Measurements from ENCODE around the gene TSEN15.

TSEN15 gene

GRCh38 chr1:184020328-184020727 lies 31.2 kb upstream of the TSEN15 start:
- no peak overlapping the region for H3K4me2 ChIP-seq (ENCODE audit: low read length)
- no peak overlapping the region for H3K23ac ChIP-seq (ENCODE audit: low read length)
- WGBS (ENCODE audit: extremely low coverage, insufficient coverage, low lambda C conversion rate) = no CpG with 5 or more reads among the region's 2 CpGs
- no peaks in the 10 kb centered on the region for H3K79me2 ChIP-seq (ENCODE audit: control insufficient read depth, insufficient read depth, low read length)
- H4K8ac ChIP-seq (ENCODE audit: low read depth, low read length) = no peak overlapping the region
- H2BK120ac ChIP-seq (ENCODE audit: low read depth, low read length) = no peak overlapping the region
- no peaks in the 10 kb centered on the region for H3K27me3 ChIP-seq (ENCODE audit: insufficient read depth, low read length, poor library complexity)
- H3K4ac ChIP-seq (ENCODE audit: low read depth, low read length) = no peak overlapping the region
- H3K79me1 ChIP-seq (ENCODE audit: low read length) = no peaks in the 10 kb centered on the region
- H3K18ac ChIP-seq (ENCODE audit: low read length) = no peak overlapping the region
- no peaks in the 10 kb centered on the region for H3K36me3 ChIP-seq (ENCODE audit: control insufficient read depth, insufficient read depth, low read length)
- no peak overlapping the region for H2BK15ac ChIP-seq (replicated peaks; ENCODE audit: low read depth)
- peaks cover under 1% of the 10 kb centered on the region for H3K4me1 ChIP-seq (ENCODE audit: control insufficient read depth, low read depth, low read length)
- no peak overlapping the region for H3K9ac ChIP-seq (ENCODE audit: low read length)
- no peak overlapping the region for H4K5ac ChIP-seq (ENCODE audit: low read length)
- no peak overlapping the region for H2AK5ac ChIP-seq (ENCODE audit: low read length)
- no peak for DNase-seq
- no peak overlapping the region for H3K27ac ChIP-seq (ENCODE audit: low read depth, low read length)
- H2BK5ac ChIP-seq (ENCODE audit: low read length) = no peak overlapping the region
- H3K56ac ChIP-seq (ENCODE audit: low read length) = no peak overlapping the region
- no peak overlapping the region for H3K4me3 ChIP-seq (ENCODE audit: low read length)

GRCh38 chr1:184020855-184021254 lies 30.7 kb upstream of the TSEN15 start:
- H3K56ac ChIP-seq (ENCODE audit: low read length) = no peak overlapping the region
- no peaks in the 10 kb centered on the region for H3K79me2 ChIP-seq (ENCODE audit: control insufficient read depth, insufficient read depth, low read length)
- no peak overlapping the region for H3K27ac ChIP-seq (ENCODE audit: low read depth, low read length)
- no peak overlapping the region for H3K4me2 ChIP-seq (ENCODE audit: low read length)
- no peak overlapping the region for H3K18ac ChIP-seq (ENCODE audit: low read length)
- H2AK5ac ChIP-seq (ENCODE audit: low read length) = no peak overlapping the region
- no peak overlapping the region for H3K9ac ChIP-seq (ENCODE audit: low read length)
- no peaks in the 10 kb centered on the region for H3K27me3 ChIP-seq (ENCODE audit: insufficient read depth, low read length, poor library complexity)
- no peak overlapping the region for H2BK120ac ChIP-seq (ENCODE audit: low read depth, low read length)
- no peak overlapping the region for H3K23ac ChIP-seq (ENCODE audit: low read length)
- no peaks in the 10 kb centered on the region for H3K79me1 ChIP-seq (ENCODE audit: low read length)
- no peak overlapping the region for H2BK5ac ChIP-seq (ENCODE audit: low read length)
- no peaks in the 10 kb centered on the region for H3K36me3 ChIP-seq (ENCODE audit: control insufficient read depth, insufficient read depth, low read length)
- H2BK15ac ChIP-seq (replicated peaks; ENCODE audit: low read depth) = no peak overlapping the region
- H3K4ac ChIP-seq (ENCODE audit: low read depth, low read length) = peak overlapping the region; percentile 10
- peaks cover 6% of the 10 kb centered on the region for H3K4me1 ChIP-seq (ENCODE audit: control insufficient read depth, low read depth, low read length)
- H3K4me3 ChIP-seq (ENCODE audit: low read length) = no peak overlapping the region
- no peak overlapping the region for H4K8ac ChIP-seq (ENCODE audit: low read depth, low read length)
- no peak for DNase-seq
- WGBS (ENCODE audit: extremely low coverage, insufficient coverage, low lambda C conversion rate) = no CpG with 5 or more reads among the region's 3 CpGs
- no peak overlapping the region for H4K5ac ChIP-seq (ENCODE audit: low read length)

GRCh38 chr1:184021728-184022127 lies 29.8 kb upstream of the TSEN15 start:
- H3K9ac ChIP-seq (ENCODE audit: low read length) = no peak overlapping the region
- H3K4me1 ChIP-seq (ENCODE audit: control insufficient read depth, low read depth, low read length) = peaks cover 6% of the 10 kb centered on the region
- H3K4me3 ChIP-seq (ENCODE audit: low read length) = no peak overlapping the region
- no peak overlapping the region for H3K18ac ChIP-seq (ENCODE audit: low read length)
- H3K4me2 ChIP-seq (ENCODE audit: low read length) = no peak overlapping the region
- no peak overlapping the region for H2BK120ac ChIP-seq (ENCODE audit: low read depth, low read length)
- no peak for DNase-seq
- H3K79me1 ChIP-seq (ENCODE audit: low read length) = no peaks in the 10 kb centered on the region
- no peak overlapping the region for H3K27ac ChIP-seq (ENCODE audit: low read depth, low read length)
- H3K27me3 ChIP-seq (ENCODE audit: insufficient read depth, low read length, poor library complexity) = no peaks in the 10 kb centered on the region
- no peaks in the 10 kb centered on the region for H3K79me2 ChIP-seq (ENCODE audit: control insufficient read depth, insufficient read depth, low read length)
- H3K56ac ChIP-seq (ENCODE audit: low read length) = no peak overlapping the region
- no peak overlapping the region for H3K23ac ChIP-seq (ENCODE audit: low read length)
- no peak overlapping the region for H2BK5ac ChIP-seq (ENCODE audit: low read length)
- no peak overlapping the region for H4K5ac ChIP-seq (ENCODE audit: low read length)
- H2BK15ac ChIP-seq (replicated peaks; ENCODE audit: low read depth) = no peak overlapping the region
- H2AK5ac ChIP-seq (ENCODE audit: low read length) = no peak overlapping the region
- H3K36me3 ChIP-seq (ENCODE audit: control insufficient read depth, insufficient read depth, low read length) = no peaks in the 10 kb centered on the region
- WGBS (ENCODE audit: extremely low coverage, insufficient coverage, low lambda C conversion rate) = no CpG with 5 or more reads among the region's 1 CpG
- H3K4ac ChIP-seq (ENCODE audit: low read depth, low read length) = no peak overlapping the region
- no peak overlapping the region for H4K8ac ChIP-seq (ENCODE audit: low read depth, low read length)

- Histone ChIP-seq H2AK5ac (ENCODE audit: low read length) (no peak overlapping the region), H3K36me3 (ENCODE audit: control insufficient read depth, insufficient read depth, low read length) (no peaks in the 10 kb centered on the region), H4K8ac (ENCODE audit: low read depth, low read length) (no peak overlapping the region), H3K56ac (ENCODE audit: low read length) (peak overlapping the region; percentile 34), H3K18ac (ENCODE audit: low read length) (no peak overlapping the region), H2BK120ac (ENCODE audit: low read depth, low read length) (no peak overlapping the region), H3K4me1 (ENCODE audit: control insufficient read depth, low read depth, low read length) (peaks cover 6% of the 10 kb centered on the region), H2BK15ac (replicated peaks; ENCODE audit: low read depth) (no peak overlapping the region), H3K4me3 (ENCODE audit: low read length) (no peak overlapping the region), H3K27ac (ENCODE audit: low read depth, low read length) (no peak overlapping the region), H3K79me1 (ENCODE audit: low read length) (no peaks in the 10 kb centered on the region), H3K9ac (ENCODE audit: low read length) (no peak overlapping the region), H3K23ac (ENCODE audit: low read length) (no peak overlapping the region), H4K5ac (ENCODE audit: low read length) (no peak overlapping the region), H3K27me3 (ENCODE audit: insufficient read depth, low read length, poor library complexity) (no peaks in the 10 kb centered on the region), H3K79me2 (ENCODE audit: control insufficient read depth, insufficient read depth, low read length) (no peaks in the 10 kb centered on the region), H2BK5ac (ENCODE audit: low read length) (no peak overlapping the region), H3K4ac (ENCODE audit: low read depth, low read length) (no peak overlapping the region), H3K4me2 (ENCODE audit: low read length) (no peak overlapping the region)
- WGBS (ENCODE audit: extremely low coverage, insufficient coverage, low lambda C conversion rate) = no CpG with 5 or more reads among the region's 2 CpGs
- no peak for DNase-seq
Measured at GRCh38 chr1:184022668-184023067, 28.9 kb upstream of the TSEN15 start.

GRCh38 chr1:184023171-184023570 lies 28.4 kb upstream of the TSEN15 start:
- no peaks in the 10 kb centered on the region for H3K36me3 ChIP-seq (ENCODE audit: control insufficient read depth, insufficient read depth, low read length)

GRCh38 chr1:184025242-184025675 lies 26.3 kb upstream of the TSEN15 start:
- H3K79me2 ChIP-seq (ENCODE audit: control insufficient read depth, insufficient read depth, low read length) = no peaks in the 10 kb centered on the region
- peak; percentile 20 for DNase-seq
- no peak overlapping the region for H2BK5ac ChIP-seq (ENCODE audit: low read length)
- H3K4ac ChIP-seq (ENCODE audit: low read depth, low read length) = no peak overlapping the region
- peaks cover 6% of the 10 kb centered on the region for H3K4me1 ChIP-seq (ENCODE audit: control insufficient read depth, low read depth, low read length)
- no peak overlapping the region for H3K4me2 ChIP-seq (ENCODE audit: low read length)
- H3K56ac ChIP-seq (ENCODE audit: low read length) = no peak overlapping the region
- no peak overlapping the region for H3K4me3 ChIP-seq (ENCODE audit: low read length)
- H4K5ac ChIP-seq (ENCODE audit: low read length) = no peak overlapping the region
- H3K9ac ChIP-seq (ENCODE audit: low read length) = no peak overlapping the region
- no peak overlapping the region for H3K27ac ChIP-seq (ENCODE audit: low read depth, low read length)
- no peaks in the 10 kb centered on the region for H3K36me3 ChIP-seq (ENCODE audit: control insufficient read depth, insufficient read depth, low read length)
- no peak overlapping the region for H3K23ac ChIP-seq (ENCODE audit: low read length)
- no peak overlapping the region for H3K18ac ChIP-seq (ENCODE audit: low read length)
- H2BK120ac ChIP-seq (ENCODE audit: low read depth, low read length) = no peak overlapping the region
- H3K27me3 ChIP-seq (ENCODE audit: insufficient read depth, low read length, poor library complexity) = no peaks in the 10 kb centered on the region
- WGBS (ENCODE audit: extremely low coverage, insufficient coverage, low lambda C conversion rate) = no CpG with 5 or more reads among the region's 1 CpG
- no peak overlapping the region for H2BK15ac ChIP-seq (replicated peaks; ENCODE audit: low read depth)
- H4K8ac ChIP-seq (ENCODE audit: low read depth, low read length) = no peak overlapping the region
- no peaks in the 10 kb centered on the region for H3K79me1 ChIP-seq (ENCODE audit: low read length)
- H2AK5ac ChIP-seq (ENCODE audit: low read length) = no peak overlapping the region

More at GRCh38 chr1:184023171-184023570, 28.4 kb upstream of the TSEN15 start:
- Histone ChIP-seq H3K56ac (ENCODE audit: low read length) (no peak overlapping the region), H2BK15ac (replicated peaks; ENCODE audit: low read depth) (no peak overlapping the region), H3K27ac (ENCODE audit: low read depth, low read length) (no peak overlapping the region), H3K18ac (ENCODE audit: low read length) (no peak overlapping the region), H3K4me3 (ENCODE audit: low read length) (no peak overlapping the region), H4K5ac (ENCODE audit: low read length) (no peak overlapping the region), H3K23ac (ENCODE audit: low read length) (no peak overlapping the region), H3K4me2 (ENCODE audit: low read length) (no peak overlapping the region), H4K8ac (ENCODE audit: low read depth, low read length) (no peak overlapping the region), H2BK5ac (ENCODE audit: low read length) (no peak overlapping the region), H2AK5ac (ENCODE audit: low read length) (no peak overlapping the region), H2BK120ac (ENCODE audit: low read depth, low read length) (no peak overlapping the region), H3K4me1 (ENCODE audit: control insufficient read depth, low read depth, low read length) (peaks cover 6% of the 10 kb centered on the region), H3K4ac (ENCODE audit: low read depth, low read length) (no peak overlapping the region), H3K79me1 (ENCODE audit: low read length) (no peaks in the 10 kb centered on the region), H3K27me3 (ENCODE audit: insufficient read depth, low read length, poor library complexity) (no peaks in the 10 kb centered on the region), H3K79me2 (ENCODE audit: control insufficient read depth, insufficient read depth, low read length) (no peaks in the 10 kb centered on the region), H3K9ac (ENCODE audit: low read length) (no peak overlapping the region)
- DNase-seq = no peak
